TTC549 (cell line): Measurements from ENCODE around the gene ME3.

Source experiments
- FAIRE-seq: peaks from 2 replicates; lab custom pipeline; 2012; peaks lifted over from hg19 to GRCh38; lab: Jason Lieb, UNC

The ME3 gene

GRCh38 chr11:86486261-86487030 lies 186.0 kb downstream of the ME3 start:
- FAIRE-seq, result no peak

- FAIRE-seq, result no peak
Observed at GRCh38 chr11:86484795-86485166, 187.6 kb downstream of the ME3 start.

- peak; percentile 69 for FAIRE-seq
Observed at GRCh38 chr11:86483940-86484794, 188.2 kb downstream of the ME3 start.

GRCh38 chr11:86483610-86483939 lies 188.8 kb downstream of the ME3 start:
- FAIRE-seq, result no peak

GRCh38 chr11:86482692-86483091 lies 189.7 kb downstream of the ME3 start:
- no peak for FAIRE-seq

- FAIRE-seq, result no peak
Observed at GRCh38 chr11:86481399-86481798, 191.0 kb downstream of the ME3 start.

GRCh38 chr11:86478348-86478747 lies 194.1 kb downstream of the ME3 start:
- no peak for FAIRE-seq

- no peak for FAIRE-seq
Observed at GRCh38 chr11:86477495-86478155, 194.8 kb downstream of the ME3 start.

GRCh38 chr11:86476109-86476861 lies 196.1 kb downstream of the ME3 start:
- FAIRE-seq, result no peak

- FAIRE-seq, result no peak
Observed at GRCh38 chr11:86475027-86475426, 197.4 kb downstream of the ME3 start.

GRCh38 chr11:86473991-86474833 lies 198.2 kb downstream of the ME3 start:
- FAIRE-seq, result no peak

GRCh38 chr11:86469491-86470388 lies 202.7 kb downstream of the ME3 start:
- FAIRE-seq, result no peak

GRCh38 chr11:86468169-86468568 lies 204.2 kb downstream of the ME3 start:
- FAIRE-seq, result no peak

- no peak for FAIRE-seq
Observed at GRCh38 chr11:86464509-86465221, 207.8 kb downstream of the ME3 start.

GRCh38 chr11:86463955-86464354 lies 208.5 kb downstream of the ME3 start:
- no peak for FAIRE-seq

- FAIRE-seq, result no peak
Observed at GRCh38 chr11:86463120-86463519, 209.3 kb downstream of the ME3 start.

- no peak for FAIRE-seq
Observed at GRCh38 chr11:86461892-86462291, 210.5 kb downstream of the ME3 start.

GRCh38 chr11:86460461-86461385 lies 211.7 kb downstream of the ME3 start:
- no peak for FAIRE-seq
